ENCODE data around the gene TTC22. TPM values are rescaled to one million over a fixed set of nuclear protein-coding genes. Genes with fewer than 3 reads are reported as not detected.

TTC22 gene
- total RNA-seq, 1 experiment from 2014 or later = 0.59 TPM

- peaks cover 63 to 79% (median 63%) of the 10 kb centered on the region in 3 experiments for H3K36me3 Mint-ChIP-seq (ENCODE audit: insufficient read depth in 1 of 3, low read depth in 3 of 3)
- Histone ChIP-seq H3K4me2 (ENCODE audit: insufficient read depth, insufficient read length, low read length) (no peak overlapping the region), H3K4ac (ENCODE audit: low read depth, low read length) (no peak overlapping the region), H2BK12ac (ENCODE audit: insufficient read length, low read depth, low read length) (no peak overlapping the region), H3K23me2 (ENCODE audit: insufficient read length, low read depth, low read length, poor library complexity, severe bottlenecking) (no peaks in the 10 kb centered on the region), H3K56ac (ENCODE audit: insufficient read length, low read depth, low read length) (no peak overlapping the region), H3T11ph (ENCODE audit: low read length) (no peak overlapping the region), H4K8ac (replicated peaks; ENCODE audit: insufficient read length, low read depth, low read length) (no peak overlapping the region), H2AFZ (ENCODE audit: low read length) (no peak overlapping the region), H3K14ac (ENCODE audit: insufficient read depth, low read length) (no peak overlapping the region), H2BK20ac (ENCODE audit: low read depth, low read length, poor library complexity, severe bottlenecking) (no peak overlapping the region), H2BK5ac (ENCODE audit: insufficient read length, low read length) (no peak overlapping the region), H4K5ac (ENCODE audit: insufficient read length, low read depth, low read length) (no peak overlapping the region), H3K27ac (ENCODE audit: insufficient read length, low read depth, low read length) (no peak overlapping the region), H3K79me1 (ENCODE audit: insufficient read depth, low read depth, low read length, poor library complexity, severe bottlenecking) (no peaks in the 10 kb centered on the region), H4K91ac (ENCODE audit: insufficient read length, low read depth, low read length) (no peak overlapping the region), H2BK120ac (ENCODE audit: low read depth, low read length, poor library complexity, severe bottlenecking) (no peak overlapping the region), H4K20me1 (ENCODE audit: control insufficient read depth, insufficient read depth, insufficient read length) (no peaks in the 10 kb centered on the region), H3K18ac (ENCODE audit: insufficient read length, low read depth, low read length) (no peak overlapping the region), H2BK15ac (ENCODE audit: low read depth, low read length) (no peak overlapping the region), H2AK5ac (ENCODE audit: insufficient read length, low read length) (no peak overlapping the region), H3K79me2 (ENCODE audit: insufficient read depth, low read length) (no peaks in the 10 kb centered on the region), H3K9me3 (ENCODE audit: control insufficient read depth, low read depth, low read length) (no peaks in the 10 kb centered on the region), H3K4me1 (ENCODE audit: insufficient read depth, low read length) (no peaks in the 10 kb centered on the region), H3K27me3 (ENCODE audit: insufficient read depth, low read length) (no peaks in the 10 kb centered on the region), H3K23ac (ENCODE audit: insufficient read length, low read depth, low read length) (no peak overlapping the region), H3K9ac (ENCODE audit: extremely low read depth, insufficient read length, low read length) (no peak overlapping the region)
- TF ChIP-seq CTCF (conservative IDR thresholded peaks at IDR 0.05) = no peak
- no peaks in the 10 kb centered on the region for H3K9me3 Mint-ChIP-seq
- H3K27me3 Mint-ChIP-seq (ENCODE audit: low read depth) = no peaks in the 10 kb centered on the region
- H3K4me3 Mint-ChIP-seq = no peak overlapping the region
- WGBS (ENCODE audit: extremely low coverage, insufficient read length, low lambda C conversion rate) = no CpG with 5 or more reads among the region's 5 CpGs
- no peaks in the 10 kb centered on the region for H3K4me1 Mint-ChIP-seq
- no peak overlapping the region; a peak in 1 of 7 replicates for H3K27ac Mint-ChIP-seq
- no peak for DNase-seq
Measured at GRCh38 chr1:54850069-54850730, 49.1 kb upstream of the TTC22 start.
